ENCODE results near the gene ARHGAP42. TPM values are rescaled to one million over a fixed set of nuclear protein-coding genes. Genes with fewer than 3 reads are reported as not detected.

Gene ARHGAP42
- total RNA-seq, 5 donors from 2014 or later (not counting 1 experiment from before 2014, with no cell fraction given), result 0.13 to 0.82 (median 0.49) TPM

GRCh38 chr11:100849009-100849900 is 162.2 kb downstream of the ARHGAP42 start:
- Histone ChIP-seq H3K9me3 (no peaks in the 10 kb centered on the region), H3K27ac (ENCODE audit: low read length) (no peak overlapping the region), H3K27me3 (replicated peaks in 1 of 2; ENCODE audit: control insufficient read depth in 2 of 2, extremely low read depth in 1 of 2, insufficient read depth in 2 of 2, low read length in 1 of 2) (no peaks in the 10 kb centered on the region), H3K4me1 (ENCODE audit: control insufficient read depth in 1 of 2, extremely low read depth in 1 of 2, insufficient read depth in 2 of 2, low read length in 2 of 2) (no peaks in the 10 kb centered on the region), H3K36me3 (ENCODE audit: control insufficient read depth in 2 of 2, extremely low read depth in 1 of 2, insufficient read depth in 1 of 2, low read length in 1 of 2) (no peaks in the 10 kb centered on the region), H3K4me3 (ENCODE audit: control insufficient read depth in 1 of 2, extremely low read depth in 1 of 2, low read length in 1 of 2) (no peak overlapping the region)
- Mint-ChIP-seq H3K27ac (no peak overlapping the region), H3K9me3 (peaks cover 0 to 6% (median 3%) of the 10 kb centered on the region in 3 donors), H3K4me1 (no peaks in the 10 kb centered on the region), H3K27me3 (no peaks in the 10 kb centered on the region), H3K36me3 (no peaks in the 10 kb centered on the region), H3K4me3 (no peak overlapping the region)
- ATAC-seq (replicated peaks in 1 of 4) (no peak), DNase-seq (no peak)
- WGBS (ENCODE audit: insufficient coverage), result no CpG with 5 or more reads among the region's 4 CpGs
- ChIA-PET CTCF (no interaction called here), POLR2A (no interaction called here)

- Histone ChIP-seq H3K9me3 (no peaks in the 10 kb centered on the region), H3K27ac (ENCODE audit: low read length) (no peak overlapping the region), H3K36me3 (ENCODE audit: control insufficient read depth in 2 of 2, extremely low read depth in 1 of 2, insufficient read depth in 1 of 2, low read length in 1 of 2) (no peaks in the 10 kb centered on the region), H3K4me3 (ENCODE audit: control insufficient read depth in 1 of 2, extremely low read depth in 1 of 2, low read length in 1 of 2) (no peak overlapping the region), H3K27me3 (replicated peaks in 1 of 2; ENCODE audit: control insufficient read depth in 2 of 2, extremely low read depth in 1 of 2, insufficient read depth in 2 of 2, low read length in 1 of 2) (no peaks in the 10 kb centered on the region), H3K4me1 (ENCODE audit: control insufficient read depth in 1 of 2, extremely low read depth in 1 of 2, insufficient read depth in 2 of 2, low read length in 2 of 2) (no peaks in the 10 kb centered on the region)
- H3K9me3 Mint-ChIP-seq, result peaks cover 0 to 6% (median 3%) of the 10 kb centered on the region in 3 donors
- no peak for DNase-seq
- H3K27ac Mint-ChIP-seq, result no peak overlapping the region
- ChIA-PET CTCF (no interaction called here), POLR2A (no interaction called here)
- H3K4me3 Mint-ChIP-seq, result no peak overlapping the region
- H3K27me3 Mint-ChIP-seq, result no peaks in the 10 kb centered on the region
- no peaks in the 10 kb centered on the region for H3K4me1 Mint-ChIP-seq
- no CpG with 5 or more reads among the region's 4 CpGs for WGBS (ENCODE audit: insufficient coverage)
- no peaks in the 10 kb centered on the region for H3K36me3 Mint-ChIP-seq
- no peak for ATAC-seq (replicated peaks in 1 of 4)
Observed at GRCh38 chr11:100849901-100850235, 162.8 kb downstream of the ARHGAP42 start.

GRCh38 chr11:100851147-100851546 is 164.1 kb downstream of the ARHGAP42 start:
- no peak for ATAC-seq (replicated peaks in 1 of 4)
- DNase-seq, result no peak
- no peaks in the 10 kb centered on the region for H3K9me3 ChIP-seq
- WGBS (ENCODE audit: insufficient coverage), result no CpG with 5 or more reads among the region's 4 CpGs
- H3K4me1 Mint-ChIP-seq, result no peaks in the 10 kb centered on the region
- H3K4me1 ChIP-seq (ENCODE audit: control insufficient read depth in 1 of 2, extremely low read depth in 1 of 2, insufficient read depth in 2 of 2, low read length in 2 of 2), result no peaks in the 10 kb centered on the region
- peaks cover 0 to 6% (median 3%) of the 10 kb centered on the region in 3 donors for H3K9me3 Mint-ChIP-seq
- no peaks in the 10 kb centered on the region for H3K36me3 Mint-ChIP-seq
- H3K27me3 Mint-ChIP-seq, result no peaks in the 10 kb centered on the region
- no peak overlapping the region for H3K4me3 Mint-ChIP-seq
- H3K4me3 ChIP-seq (ENCODE audit: control insufficient read depth in 1 of 2, extremely low read depth in 1 of 2, low read length in 1 of 2), result no peak overlapping the region
- H3K27ac ChIP-seq (ENCODE audit: low read length), result no peak overlapping the region
- ChIA-PET POLR2A (no interaction called here), CTCF (no interaction called here)
- H3K27me3 ChIP-seq (replicated peaks in 1 of 2; ENCODE audit: control insufficient read depth in 2 of 2, extremely low read depth in 1 of 2, insufficient read depth in 2 of 2, low read length in 1 of 2), result no peaks in the 10 kb centered on the region
- no peaks in the 10 kb centered on the region for H3K36me3 ChIP-seq (ENCODE audit: control insufficient read depth in 2 of 2, extremely low read depth in 1 of 2, insufficient read depth in 1 of 2, low read length in 1 of 2)
- H3K27ac Mint-ChIP-seq, result no peak overlapping the region

GRCh38 chr11:100851584-100852152 is 164.6 kb downstream of the ARHGAP42 start:
- no peaks in the 10 kb centered on the region for H3K9me3 ChIP-seq
- no peak overlapping the region for H3K27ac Mint-ChIP-seq
- CTCF ChIA-PET, result no interaction called here
- POLR2A ChIA-PET, result no interaction called here
- H3K4me1 ChIP-seq (ENCODE audit: control insufficient read depth in 1 of 2, extremely low read depth in 1 of 2, insufficient read depth in 2 of 2, low read length in 2 of 2), result no peaks in the 10 kb centered on the region
- H3K4me3 Mint-ChIP-seq, result no peak overlapping the region
- WGBS (ENCODE audit: insufficient coverage), result 88% methylated on average over 3 of the region's 5 CpGs
- ATAC-seq (replicated peaks in 1 of 4) (no peak), DNase-seq (no peak)
- no peaks in the 10 kb centered on the region for H3K4me1 Mint-ChIP-seq
- H3K9me3 Mint-ChIP-seq, result peaks cover 0 to 6% (median 3%) of the 10 kb centered on the region in 3 donors
- no peaks in the 10 kb centered on the region for H3K27me3 ChIP-seq (replicated peaks in 1 of 2; ENCODE audit: control insufficient read depth in 2 of 2, extremely low read depth in 1 of 2, insufficient read depth in 2 of 2, low read length in 1 of 2)
- no peak overlapping the region for H3K4me3 ChIP-seq (ENCODE audit: control insufficient read depth in 1 of 2, extremely low read depth in 1 of 2, low read length in 1 of 2)
- H3K27me3 Mint-ChIP-seq, result no peaks in the 10 kb centered on the region
- no peak overlapping the region for H3K27ac ChIP-seq (ENCODE audit: low read length)
- no peaks in the 10 kb centered on the region for H3K36me3 Mint-ChIP-seq
- H3K36me3 ChIP-seq (ENCODE audit: control insufficient read depth in 2 of 2, extremely low read depth in 1 of 2, insufficient read depth in 1 of 2, low read length in 1 of 2), result no peaks in the 10 kb centered on the region

GRCh38 chr11:100855466-100856067 is 168.5 kb downstream of the ARHGAP42 start:
- Mint-ChIP-seq H3K4me1 (no peaks in the 10 kb centered on the region), H3K4me3 (no peak overlapping the region), H3K27me3 (no peaks in the 10 kb centered on the region), H3K27ac (no peak overlapping the region), H3K36me3 (no peaks in the 10 kb centered on the region), H3K9me3 (peaks cover 0 to 3% (median 0%) of the 10 kb centered on the region in 3 donors)
- H3K4me1 ChIP-seq (ENCODE audit: control insufficient read depth in 1 of 2, extremely low read depth in 1 of 2, insufficient read depth in 2 of 2, low read length in 2 of 2), result no peaks in the 10 kb centered on the region
- no peak for ATAC-seq (replicated peaks in 1 of 4)
- POLR2A ChIA-PET, result no interaction called here
- DNase-seq, result no peak
- CTCF ChIA-PET, result no interaction called here
- H3K27ac ChIP-seq (ENCODE audit: low read length), result no peak overlapping the region
- H3K9me3 ChIP-seq, result no peaks in the 10 kb centered on the region
- no peaks in the 10 kb centered on the region for H3K36me3 ChIP-seq (ENCODE audit: control insufficient read depth in 2 of 2, extremely low read depth in 1 of 2, insufficient read depth in 1 of 2, low read length in 1 of 2)
- H3K4me3 ChIP-seq (ENCODE audit: control insufficient read depth in 1 of 2, extremely low read depth in 1 of 2, low read length in 1 of 2), result no peak overlapping the region
- no peaks in the 10 kb centered on the region for H3K27me3 ChIP-seq (replicated peaks in 1 of 2; ENCODE audit: control insufficient read depth in 2 of 2, extremely low read depth in 1 of 2, insufficient read depth in 2 of 2, low read length in 1 of 2)
- no CpG with 5 or more reads among the region's 1 CpG for WGBS (ENCODE audit: insufficient coverage)

GRCh38 chr11:100857236-100858005 is 170.3 kb downstream of the ARHGAP42 start:
- H3K27ac ChIP-seq (ENCODE audit: low read length), result no peak overlapping the region
- H3K4me3 ChIP-seq (ENCODE audit: control insufficient read depth in 1 of 2, extremely low read depth in 1 of 2, low read length in 1 of 2), result no peak overlapping the region
- Mint-ChIP-seq H3K4me3 (no peak overlapping the region), H3K9me3 (peaks cover 4 to 11% (median 5%) of the 10 kb centered on the region in 3 donors), H3K4me1 (no peaks in the 10 kb centered on the region), H3K27ac (no peak overlapping the region), H3K27me3 (no peaks in the 10 kb centered on the region), H3K36me3 (no peaks in the 10 kb centered on the region)
- no peaks in the 10 kb centered on the region for H3K27me3 ChIP-seq (replicated peaks in 1 of 2; ENCODE audit: control insufficient read depth in 2 of 2, extremely low read depth in 1 of 2, insufficient read depth in 2 of 2, low read length in 1 of 2)
- no peaks in the 10 kb centered on the region for H3K36me3 ChIP-seq (ENCODE audit: control insufficient read depth in 2 of 2, extremely low read depth in 1 of 2, insufficient read depth in 1 of 2, low read length in 1 of 2)
- CTCF ChIA-PET, result no interaction called here
- POLR2A ChIA-PET, result no interaction called here
- H3K4me1 ChIP-seq (ENCODE audit: control insufficient read depth in 1 of 2, extremely low read depth in 1 of 2, insufficient read depth in 2 of 2, low read length in 2 of 2), result no peaks in the 10 kb centered on the region
- WGBS (ENCODE audit: insufficient coverage), result 73% methylated on average over 3 of the region's 4 CpGs
- ATAC-seq (replicated peaks in 1 of 4) (no peak), DNase-seq (no peak)
- H3K9me3 ChIP-seq, result no peaks in the 10 kb centered on the region

Measured in T-cell (primary cell).